Dedifferentiated amniotic fluid mesenchymal stem cell (primary cell): ENCODE data around the gene CADPS.
A peak's percentile ranks its signal among the peaks of the same experiment; 100 is the strongest.

Experiments
- DNase-seq: peaks from one replicate; pipeline ENCODE4 v3.0.0-alpha.2; 2016; ENCODE audit errors: extremely low spot score

The CADPS gene

GRCh38 chr3:62688050-62688449, 187.2 kb downstream of the CADPS start:
- DNase-seq: no peak

GRCh38 chr3:62686503-62687294, 188.5 kb downstream of the CADPS start:
- DNase-seq: peak; percentile 25

- no peak for DNase-seq
These were observed 192.4 kb downstream of the CADPS start for GRCh38 chr3:62682826-62683225.

- no peak for DNase-seq
These were observed 195.2 kb downstream of the CADPS start for GRCh38 chr3:62679988-62680387.

GRCh38 chr3:62678841-62679240, 196.4 kb downstream of the CADPS start:
- no peak for DNase-seq

GRCh38 chr3:62677926-62678325, 197.3 kb downstream of the CADPS start:
- DNase-seq: no peak

- DNase-seq: no peak
These were observed 198.4 kb downstream of the CADPS start for GRCh38 chr3:62676689-62677271.

- no peak for DNase-seq
These were observed 199.7 kb downstream of the CADPS start for GRCh38 chr3:62675492-62675891.

GRCh38 chr3:62672988-62673313, 202.3 kb downstream of the CADPS start:
- no peak for DNase-seq

GRCh38 chr3:62672270-62672987, 202.8 kb downstream of the CADPS start:
- no peak for DNase-seq

- DNase-seq: no peak
These were observed 204.9 kb downstream of the CADPS start for GRCh38 chr3:62670351-62670750.

- no peak for DNase-seq
These were observed 206.1 kb downstream of the CADPS start for GRCh38 chr3:62669161-62669560.

- DNase-seq: no peak
These were observed 207.5 kb downstream of the CADPS start for GRCh38 chr3:62667714-62668113.

GRCh38 chr3:62665627-62666437, 209.4 kb downstream of the CADPS start:
- peak; percentile 61 for DNase-seq

GRCh38 chr3:62662677-62663076, 212.5 kb downstream of the CADPS start:
- no peak for DNase-seq

GRCh38 chr3:62659660-62660059, 215.6 kb downstream of the CADPS start:
- no peak for DNase-seq

- no peak for DNase-seq
These were observed 219.5 kb downstream of the CADPS start for GRCh38 chr3:62655691-62656063.

- no peak for DNase-seq
These were observed 220.0 kb downstream of the CADPS start for GRCh38 chr3:62655056-62655690.

GRCh38 chr3:62653796-62654195, 221.4 kb downstream of the CADPS start:
- no peak for DNase-seq

- DNase-seq: no peak
These were observed 227.5 kb downstream of the CADPS start for GRCh38 chr3:62647711-62648110.

- no peak for DNase-seq
These were observed 230.7 kb downstream of the CADPS start for GRCh38 chr3:62644493-62644892.

- no peak for DNase-seq
These were observed 236.9 kb downstream of the CADPS start for GRCh38 chr3:62638316-62638715.
